ENCODE measurements around the gene REEP2.
"Not testable (repeated sequence)": the region's sequence is repeated elsewhere in the genome, so short reads cannot be mapped to it uniquely, and the experiment has no call there.

REEP2 gene

DNA sequence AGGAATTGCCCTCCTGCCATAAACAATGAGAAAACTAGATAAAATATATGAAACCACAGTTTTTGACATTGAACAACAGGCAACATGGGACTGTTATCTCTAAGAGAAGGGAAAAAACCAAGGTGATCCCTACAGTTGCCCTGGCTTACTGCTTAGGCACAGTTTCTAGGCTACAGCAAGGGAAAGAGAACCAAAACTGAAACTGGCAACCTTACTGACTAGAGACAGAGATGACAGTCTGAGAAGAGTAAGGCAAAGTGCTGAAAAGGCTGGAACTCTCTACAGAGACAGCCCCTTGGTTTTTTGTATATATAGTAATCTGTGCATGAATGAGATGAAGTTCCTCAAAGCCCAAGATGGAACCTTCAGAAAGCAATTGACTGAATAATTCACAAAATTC lies 36.2 kb upstream of the REEP2 start:
- TF ChIP-seq, protein P1, sequence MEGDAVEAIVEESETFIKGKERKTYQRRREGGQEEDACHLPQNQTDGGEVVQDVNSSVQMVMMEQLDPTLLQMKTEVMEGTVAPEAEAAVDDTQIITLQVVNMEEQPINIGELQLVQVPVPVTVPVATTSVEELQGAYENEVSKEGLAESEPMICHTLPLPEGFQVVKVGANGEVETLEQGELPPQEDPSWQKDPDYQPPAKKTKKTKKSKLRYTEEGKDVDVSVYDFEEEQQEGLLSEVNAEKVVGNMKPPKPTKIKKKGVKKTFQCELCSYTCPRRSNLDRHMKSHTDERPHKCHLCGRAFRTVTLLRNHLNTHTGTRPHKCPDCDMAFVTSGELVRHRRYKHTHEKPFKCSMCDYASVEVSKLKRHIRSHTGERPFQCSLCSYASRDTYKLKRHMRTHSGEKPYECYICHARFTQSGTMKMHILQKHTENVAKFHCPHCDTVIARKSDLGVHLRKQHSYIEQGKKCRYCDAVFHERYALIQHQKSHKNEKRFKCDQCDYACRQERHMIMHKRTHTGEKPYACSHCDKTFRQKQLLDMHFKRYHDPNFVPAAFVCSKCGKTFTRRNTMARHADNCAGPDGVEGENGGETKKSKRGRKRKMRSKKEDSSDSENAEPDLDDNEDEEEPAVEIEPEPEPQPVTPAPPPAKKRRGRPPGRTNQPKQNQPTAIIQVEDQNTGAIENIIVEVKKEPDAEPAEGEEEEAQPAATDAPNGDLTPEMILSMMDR (IDR thresholded peaks at IDR 0.05; ENCODE audit: insufficient read depth, low read length, poor library complexity, severe bottlenecking), result no peak
- TF ChIP-seq EZH2phosphoT487 (conservative IDR thresholded peaks at IDR 0.05; ENCODE audit: low read length), result no peak
- H3K9me3 ChIP-seq (ENCODE audit: insufficient read depth, low read length), result no peaks in the 10 kb centered on the region
- H3K27ac ChIP-seq (ENCODE audit: low read depth, low read length), result no peak overlapping the region
- no peak overlapping the region for H3K4me2 ChIP-seq (ENCODE audit: low read depth, low read length, poor library complexity, severe bottlenecking)
- no peak overlapping the region for H2AFZ ChIP-seq (ENCODE audit: low read depth, low read length, severe bottlenecking)
- no peaks in the 10 kb centered on the region for H3F3A ChIP-seq (ENCODE audit: insufficient read depth)
- no peak overlapping the region for H3K4me3 ChIP-seq (ENCODE audit: insufficient read depth, low read length, poor library complexity, severe bottlenecking)
- H4K20me1 ChIP-seq (ENCODE audit: low read depth, low read length), result no peaks in the 10 kb centered on the region
- no peaks in the 10 kb centered on the region for H3K27me3 ChIP-seq (ENCODE audit: low read length)
- H3K79me2 ChIP-seq (ENCODE audit: insufficient read depth, low read length), result no peaks in the 10 kb centered on the region
- peaks cover 18% of the 10 kb centered on the region for H3K36me3 ChIP-seq (ENCODE audit: low read length)
- H3K9ac ChIP-seq (ENCODE audit: low read length), result no peak overlapping the region
- no peaks in the 10 kb centered on the region for H3K9me2 ChIP-seq (replicated peaks; ENCODE audit: insufficient read depth, low read length)

DNA sequence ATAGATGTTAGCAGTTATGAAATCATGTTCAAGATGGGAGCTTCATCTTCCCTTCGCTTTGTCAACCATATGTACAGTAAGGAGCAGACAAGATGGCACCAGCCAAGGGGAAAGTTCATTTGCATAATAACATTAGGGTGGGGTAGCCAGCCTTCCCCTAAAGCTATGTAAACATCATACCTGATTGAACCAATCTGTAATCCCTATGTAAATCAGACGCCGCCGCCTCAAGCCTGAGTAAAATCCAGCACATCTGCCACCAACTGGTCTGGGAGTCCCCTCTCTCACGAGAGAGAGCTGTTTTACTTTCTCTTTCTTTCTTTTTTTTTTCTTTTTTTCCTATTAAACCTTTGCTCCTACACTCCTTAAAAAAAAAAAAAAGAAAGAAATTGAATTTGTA lies 30.8 kb upstream of the REEP2 start:
- Histone ChIP-seq H3K9me3 (ENCODE audit: insufficient read depth, low read length) (no peaks in the 10 kb centered on the region), H3K79me2 (ENCODE audit: insufficient read depth, low read length) (no peaks in the 10 kb centered on the region), H3K27ac (ENCODE audit: low read depth, low read length) (no peak overlapping the region), H3K4me3 (ENCODE audit: insufficient read depth, low read length, poor library complexity, severe bottlenecking) (no peak overlapping the region), H3K9ac (ENCODE audit: low read length) (no peak overlapping the region), H3K27me3 (ENCODE audit: low read length) (no peaks in the 10 kb centered on the region), H4K20me1 (ENCODE audit: low read depth, low read length) (no peaks in the 10 kb centered on the region), H3K9me2 (replicated peaks; ENCODE audit: insufficient read depth, low read length) (no peaks in the 10 kb centered on the region), H2AFZ (ENCODE audit: low read depth, low read length, severe bottlenecking) (no peak overlapping the region), H3F3A (ENCODE audit: insufficient read depth) (peaks cover 4% of the 10 kb centered on the region; the same call in 1 of the 2 replicates), H3K4me2 (ENCODE audit: low read depth, low read length, poor library complexity, severe bottlenecking) (no peak overlapping the region), H3K36me3 (ENCODE audit: low read length) (peaks cover 20% of the 10 kb centered on the region; the same call in 1 of the 2 replicates)
- TF ChIP-seq, protein P1 (IDR thresholded peaks at IDR 0.05; ENCODE audit: insufficient read depth, low read length, poor library complexity, severe bottlenecking), result no peak
- no peak for TF ChIP-seq EZH2phosphoT487 (conservative IDR thresholded peaks at IDR 0.05; ENCODE audit: low read length)

DNA sequence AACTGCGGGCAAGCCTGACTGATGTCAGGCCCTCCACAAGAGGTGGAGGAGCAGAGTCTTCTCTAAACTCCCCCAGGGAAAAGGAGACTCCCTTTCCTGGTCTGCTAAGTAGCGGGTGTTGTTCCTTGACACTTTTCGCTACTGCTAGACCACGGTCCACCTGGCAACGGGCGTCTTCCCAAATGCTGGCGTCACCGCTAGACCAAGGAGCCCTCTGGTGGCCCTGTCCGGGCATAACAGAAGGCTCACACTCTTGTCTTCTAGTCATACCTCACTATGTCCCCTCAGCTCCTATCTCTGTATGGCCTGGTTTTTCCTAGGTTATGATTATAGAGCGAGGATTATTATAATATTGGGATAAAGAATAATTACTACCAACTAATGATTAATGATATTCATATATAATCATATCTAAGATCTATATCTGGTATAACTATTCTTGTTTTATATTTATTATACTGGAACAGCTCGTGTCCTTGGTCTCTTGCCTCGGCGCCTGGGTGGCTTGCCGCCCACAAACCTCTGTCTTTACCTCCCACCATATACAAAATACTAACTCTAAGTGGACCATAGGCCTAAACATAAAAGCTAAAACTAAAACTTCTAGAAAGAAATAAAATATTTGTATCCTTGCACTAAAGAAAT lies 27.7 kb upstream of the REEP2 start:
- H3F3A ChIP-seq (ENCODE audit: insufficient read depth); H4K20me1 ChIP-seq (ENCODE audit: low read depth, low read length); H3K9me2 ChIP-seq (replicated peaks; ENCODE audit: insufficient read depth, low read length); H3K9me3 ChIP-seq (ENCODE audit: insufficient read depth, low read length); H2AFZ ChIP-seq (ENCODE audit: low read depth, low read length, severe bottlenecking); H3K4me3 ChIP-seq (ENCODE audit: insufficient read depth, low read length, poor library complexity, severe bottlenecking); H3K27me3 ChIP-seq (ENCODE audit: low read length); H3K27ac ChIP-seq (ENCODE audit: low read depth, low read length); H3K9ac ChIP-seq (ENCODE audit: low read length); H3K4me2 ChIP-seq (ENCODE audit: low read depth, low read length, poor library complexity, severe bottlenecking); H3K79me2 ChIP-seq (ENCODE audit: insufficient read depth, low read length): not testable (repeated sequence)
- 0 out of 2 replicates have a peak, but pooled peaks cover 16% of the 10 kb centered on the region for H3K36me3 ChIP-seq (ENCODE audit: low read length)
- TF ChIP-seq, protein P1 (IDR thresholded peaks at IDR 0.05; ENCODE audit: insufficient read depth, low read length, poor library complexity, severe bottlenecking), result peak; percentile 24

Measured in SU-DHL-6 (cell line).